ENCODE measurements around the gene SHTN1. TPM values are rescaled to one million over a fixed set of nuclear protein-coding genes. Genes with fewer than 3 reads are reported as not detected.

Gene SHTN1
- total RNA-seq, 4 donors from 2014 or later, result 20.9 to 55.5 (median 25.2) TPM

DNA sequence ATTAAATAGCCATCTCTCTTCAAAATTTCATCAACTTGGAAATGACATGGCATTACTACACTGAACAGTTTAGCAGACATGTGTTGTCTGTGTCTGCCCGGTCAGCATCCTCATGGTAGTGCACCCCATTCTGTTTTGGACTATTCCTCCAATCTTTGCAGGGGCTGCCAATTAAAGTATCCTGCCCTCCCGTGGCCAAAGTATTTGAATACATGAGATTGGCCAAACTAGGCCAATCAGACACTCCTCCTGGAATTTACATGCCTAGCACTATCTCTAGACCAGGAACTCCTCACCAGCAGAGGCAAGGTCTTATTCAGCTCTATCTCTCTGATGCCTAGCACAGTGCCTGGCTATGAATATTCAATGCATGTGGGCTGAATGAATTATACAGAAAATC lies 4.4 kb downstream of the SHTN1 start:
- 68% methylated on average over 2 of the region's 2 CpGs for WGBS
- H3K27me3 ChIP-seq, result no peaks in the 10 kb centered on the region
- H3K4me3 ChIP-seq, result no peak overlapping the region

DNA sequence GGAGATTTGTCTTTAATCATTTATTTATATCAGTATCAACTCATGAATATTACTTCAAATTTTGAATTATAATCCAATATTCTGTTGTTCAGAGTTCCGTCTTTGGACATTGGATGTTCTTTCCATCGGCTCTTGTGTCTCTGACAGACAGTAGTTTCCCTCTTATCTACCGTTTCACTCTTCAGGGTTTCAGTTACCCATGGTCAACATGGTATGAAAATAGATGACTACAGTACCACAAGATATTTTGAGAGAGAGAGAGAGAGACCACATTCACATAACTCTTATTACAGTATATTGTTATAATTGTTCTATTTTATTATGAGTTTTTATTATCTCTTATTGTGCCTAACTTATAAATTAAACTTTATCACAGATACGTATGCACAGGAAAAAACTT lies 6.8 kb downstream of the SHTN1 start:
- TF ChIP-seq POLR2AphosphoS5 (IDR thresholded peaks at IDR 0.05) (no peak), EP300 (IDR thresholded peaks at IDR 0.05) (no peak), POLR2A (IDR thresholded peaks at IDR 0.05) (no peak)
- TF ChIP-seq, protein P1, sequence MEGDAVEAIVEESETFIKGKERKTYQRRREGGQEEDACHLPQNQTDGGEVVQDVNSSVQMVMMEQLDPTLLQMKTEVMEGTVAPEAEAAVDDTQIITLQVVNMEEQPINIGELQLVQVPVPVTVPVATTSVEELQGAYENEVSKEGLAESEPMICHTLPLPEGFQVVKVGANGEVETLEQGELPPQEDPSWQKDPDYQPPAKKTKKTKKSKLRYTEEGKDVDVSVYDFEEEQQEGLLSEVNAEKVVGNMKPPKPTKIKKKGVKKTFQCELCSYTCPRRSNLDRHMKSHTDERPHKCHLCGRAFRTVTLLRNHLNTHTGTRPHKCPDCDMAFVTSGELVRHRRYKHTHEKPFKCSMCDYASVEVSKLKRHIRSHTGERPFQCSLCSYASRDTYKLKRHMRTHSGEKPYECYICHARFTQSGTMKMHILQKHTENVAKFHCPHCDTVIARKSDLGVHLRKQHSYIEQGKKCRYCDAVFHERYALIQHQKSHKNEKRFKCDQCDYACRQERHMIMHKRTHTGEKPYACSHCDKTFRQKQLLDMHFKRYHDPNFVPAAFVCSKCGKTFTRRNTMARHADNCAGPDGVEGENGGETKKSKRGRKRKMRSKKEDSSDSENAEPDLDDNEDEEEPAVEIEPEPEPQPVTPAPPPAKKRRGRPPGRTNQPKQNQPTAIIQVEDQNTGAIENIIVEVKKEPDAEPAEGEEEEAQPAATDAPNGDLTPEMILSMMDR (IDR thresholded peaks at IDR 0.05), result no peak
- 95% methylated on average over 4 of the region's 4 CpGs for WGBS
- H3K36me3 ChIP-seq, result no peaks in the 10 kb centered on the region
- no peak overlapping the region for H3K27ac ChIP-seq
- no peak for DNase-seq (ENCODE audit: low spot score in 2 of 2)
- peaks cover 2% of the 10 kb centered on the region for H3K4me1 ChIP-seq
- no peaks in the 10 kb centered on the region for H3K9me3 ChIP-seq
- no peaks in the 10 kb centered on the region for H3K27me3 ChIP-seq
- no peak overlapping the region for H3K4me3 ChIP-seq

More for the DNA sequence above, 4.4 kb downstream of the SHTN1 start:
- TF ChIP-seq, protein P1 (IDR thresholded peaks at IDR 0.05), result no peak
- Histone ChIP-seq H3K27ac (no peak overlapping the region), H3K9me3 (no peaks in the 10 kb centered on the region), H3K36me3 (no peaks in the 10 kb centered on the region), H3K4me1 (peaks cover 10% of the 10 kb centered on the region)
- DNase-seq (ENCODE audit: low spot score in 2 of 2), result no peak

DNA sequence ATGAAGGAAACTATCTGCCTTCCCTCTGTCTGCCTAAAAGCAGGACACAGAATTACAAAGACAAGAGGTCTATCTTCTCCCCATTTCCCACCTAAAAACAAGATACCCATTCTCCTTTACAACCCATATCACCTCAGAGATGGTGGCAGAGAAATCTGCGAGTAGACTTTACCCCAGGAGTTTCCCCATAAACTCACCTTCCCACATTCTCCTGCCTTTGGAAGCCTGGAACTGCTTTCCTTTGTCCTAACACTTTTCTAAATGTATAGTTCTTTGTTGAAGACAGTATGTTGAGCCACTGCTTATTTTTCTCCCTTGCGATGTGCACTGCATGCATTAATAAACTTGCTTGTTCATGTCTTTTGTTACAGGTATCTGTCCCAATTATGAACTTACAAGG lies 8.0 kb downstream of the SHTN1 start:
- H3K9me3 ChIP-seq, result no peaks in the 10 kb centered on the region
- whole genome bisulfite sequencing, result 94% methylated on average over 2 of the region's 2 CpGs
- TF ChIP-seq POLR2AphosphoS5 (IDR thresholded peaks at IDR 0.05) (no peak), EP300 (IDR thresholded peaks at IDR 0.05) (no peak), POLR2A (IDR thresholded peaks at IDR 0.05) (no peak)
- TF ChIP-seq, protein P1 (IDR thresholded peaks at IDR 0.05), result no peak

DNA sequence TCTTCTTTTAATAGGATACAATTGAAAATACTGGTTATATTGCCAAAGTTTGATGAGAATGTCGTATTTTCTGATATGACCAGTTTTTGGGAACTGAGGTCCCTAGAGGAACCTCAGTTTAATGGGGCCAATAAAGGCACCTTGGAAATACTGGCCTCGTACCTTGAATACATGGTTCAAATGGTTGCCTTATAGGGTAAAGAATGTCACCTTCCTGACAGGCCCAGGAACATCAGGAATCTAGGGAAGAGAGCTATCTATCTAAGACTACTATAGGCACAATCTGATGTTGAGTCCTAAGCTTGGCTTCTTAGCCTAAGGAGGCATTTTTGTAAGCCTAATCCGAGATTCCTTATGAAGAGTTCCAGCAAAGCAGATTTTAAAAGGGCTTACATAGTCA lies 9.3 kb downstream of the SHTN1 start:
- no peak for TF ChIP-seq POLR2AphosphoS5 (IDR thresholded peaks at IDR 0.05)
- no peak for TF ChIP-seq POLR2A (IDR thresholded peaks at IDR 0.05)
- TF ChIP-seq EP300 (IDR thresholded peaks at IDR 0.05), result no peak
- TF ChIP-seq, protein P1 (IDR thresholded peaks at IDR 0.05), result no peak
- Histone ChIP-seq H3K4me3 (no peak overlapping the region), H3K36me3 (no peaks in the 10 kb centered on the region), H3K27ac (no peak overlapping the region), H3K4me1 (no peaks in the 10 kb centered on the region), H3K27me3 (no peaks in the 10 kb centered on the region), H3K9me3 (no peaks in the 10 kb centered on the region)
- no peak for DNase-seq (ENCODE audit: low spot score in 2 of 2)
- WGBS, result 93% methylated on average over 3 of the region's 3 CpGs

More for the DNA sequence above, 8.0 kb downstream of the SHTN1 start:
- no peak overlapping the region for H3K4me3 ChIP-seq
- H3K27me3 ChIP-seq, result no peaks in the 10 kb centered on the region
- no peak for DNase-seq (ENCODE audit: low spot score in 2 of 2)
- H3K27ac ChIP-seq, result no peak overlapping the region
- H3K4me1 ChIP-seq, result peaks cover 2% of the 10 kb centered on the region
- no peaks in the 10 kb centered on the region for H3K36me3 ChIP-seq

DNA sequence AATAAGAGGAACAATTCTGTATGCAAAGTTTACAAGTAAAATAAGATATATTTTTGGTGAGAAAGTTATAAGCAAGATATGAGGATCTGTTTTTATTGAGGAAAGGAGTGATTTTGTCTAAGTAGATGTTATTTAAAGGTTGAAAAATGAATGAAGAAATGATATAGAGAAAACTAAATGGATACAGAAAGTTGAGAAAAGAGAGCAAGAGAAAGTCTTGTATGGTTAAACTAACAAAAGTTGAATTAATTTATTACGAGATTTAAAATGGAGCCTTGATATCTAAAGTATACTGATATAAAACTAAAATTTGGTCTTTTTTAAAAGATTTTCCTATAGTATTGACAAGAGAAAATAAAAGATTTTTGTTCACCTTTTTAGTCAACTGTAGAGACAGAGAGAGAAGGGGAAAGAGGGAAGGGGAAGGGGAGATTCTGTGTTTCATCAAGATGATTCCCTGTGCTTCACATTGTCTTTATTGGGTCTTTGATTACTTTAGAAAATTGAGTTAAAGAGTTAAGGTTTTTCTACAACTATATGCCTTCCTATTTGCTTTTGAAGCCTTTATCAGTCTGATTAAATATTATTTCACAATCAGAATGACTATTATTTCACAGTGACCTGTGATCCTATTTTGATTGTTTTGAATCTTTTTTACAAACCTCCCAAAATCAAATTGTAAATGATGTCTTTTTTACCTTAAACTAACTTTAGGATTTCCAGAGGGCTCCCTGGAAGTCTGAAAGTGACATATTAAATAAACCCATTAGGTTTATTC lies 10.7 kb downstream of the SHTN1 start:
- Histone ChIP-seq H3K9me3 (no peaks in the 10 kb centered on the region), H3K4me3 (no peak overlapping the region), H3K27me3 (no peaks in the 10 kb centered on the region), H3K27ac (no peak overlapping the region), H3K36me3 (no peaks in the 10 kb centered on the region), H3K4me1 (no peaks in the 10 kb centered on the region)
- WGBS, result 92% methylated on average over 1 of the region's 1 CpG
- TF ChIP-seq EP300 (IDR thresholded peaks at IDR 0.05), result no peak
- TF ChIP-seq, protein P1 (IDR thresholded peaks at IDR 0.05), result no peak
- DNase-seq (ENCODE audit: low spot score in 2 of 2), result no peak

Data from suprapubic skin (tissue), 4 donors.